SK-N-SH treated with all-trans-retinoic acid at 6 μM for 48 hours (cell line): ENCODE measurements around the gene CELF4.

ENCODE experiments used
- ATAC-seq: fragments of 200-7000 bp; cut with Tn5 transposase; 3 replicates; pipeline ENCODE4 v1.9.1; 2020; ENCODE audit warnings: mild to moderate bottlenecking, moderate library complexity
- ARNTL ChIP-seq: fragments of 450-650 bp; formaldehyde crosslinking; IDR thresholded peaks from 2 replicates; pipeline ENCODE4 v1.5.0; 2020; ENCODE audit warnings: low read depth, mild to moderate bottlenecking, moderate library complexity, borderline replicate concordance
- CSDC2 ChIP-seq: fragments of 250-450 bp; sonication (Bioruptor Pico); IDR thresholded peaks from 2 replicates; pipeline ENCODE4 v1.5.0; 2020; ENCODE audit warnings: mild to moderate bottlenecking, moderate library complexity
- GLIS3 ChIP-seq: fragments of 250-450 bp; sonication (Bioruptor Pico); IDR thresholded peaks from 2 replicates; pipeline ENCODE4 v1.5.0; 2020; ENCODE audit warnings: mild to moderate bottlenecking, moderate library complexity
- ISL1 ChIP-seq: fragments of 250-450 bp; sonication (Bioruptor Pico); IDR thresholded peaks from 2 replicates; pipeline ENCODE4 v2.1.2; 2022; ENCODE audit warnings: mild to moderate bottlenecking, moderate library complexity
- OSR1 ChIP-seq: fragments of 250-450 bp; sonication (Bioruptor Pico); IDR thresholded peaks from 2 replicates; pipeline ENCODE4 v1.8.0; 2022; ENCODE audit warnings: moderate library complexity, mild to moderate bottlenecking, inconsistent platforms
- PPARA ChIP-seq: fragments of 250-450 bp; sonication (Bioruptor Pico); IDR thresholded peaks from 2 replicates; pipeline ENCODE4 v1.5.0; 2020; ENCODE audit warnings: mild to moderate bottlenecking, borderline replicate concordance
- RARB ChIP-seq: fragments of 250-450 bp; sonication (Bioruptor Pico); IDR thresholded peaks from 2 replicates; pipeline ENCODE4 v1.8.0; 2021; ENCODE audit warnings: mild to moderate bottlenecking, moderate library complexity
- TCF4 ChIP-seq: fragments of 250-450 bp; sonication (Bioruptor Pico); IDR thresholded peaks from 2 replicates; pipeline ENCODE4 v1.8.0; 2021; ENCODE audit warnings: mild to moderate bottlenecking, moderate library complexity, borderline replicate concordance
- TOX ChIP-seq: fragments of 250-450 bp; sonication (Bioruptor Pico); IDR thresholded peaks from 2 replicates; pipeline ENCODE4 v1.8.0; 2021; ENCODE audit warnings: mild to moderate bottlenecking, moderate library complexity, borderline replicate concordance
- ZFP30 ChIP-seq: fragments of 450-650 bp; formaldehyde crosslinking; IDR thresholded peaks from 2 replicates; pipeline ENCODE4 v1.5.0; 2022; ENCODE audit warnings: mild to moderate bottlenecking, moderate library complexity
- ZNF8 ChIP-seq: fragments of 450-650 bp; formaldehyde crosslinking; IDR thresholded peaks from 2 replicates; pipeline ENCODE4 v1.5.0; 2020; ENCODE audit warnings: mild to moderate bottlenecking, moderate library complexity
- TF ChIP-seq, protein P1 (sequence below): fragments of 250-450 bp; sonication (Bioruptor Pico); IDR thresholded peaks from 2 replicates; pipeline ENCODE4 v1.8.0; 2020; ENCODE audit warnings: mild to moderate bottlenecking, moderate library complexity, borderline replicate concordance
- TF ChIP-seq, protein P2 (sequence below): fragments of 250-450 bp; sonication (Bioruptor Pico); IDR thresholded peaks from 2 replicates; pipeline ENCODE4 v1.8.0; 2021; ENCODE audit warnings: low read depth, mild to moderate bottlenecking, moderate library complexity, borderline replicate concordance
- TF ChIP-seq, protein P3 (sequence below): fragments of 250-450 bp; sonication (Bioruptor Pico); IDR thresholded peaks from 2 replicates; pipeline ENCODE4 v1.5.0; 2020; ENCODE audit warnings: mild to moderate bottlenecking, moderate library complexity
- TF ChIP-seq, protein P4 (sequence below): fragments of 250-450 bp; sonication (Bioruptor Pico); IDR thresholded peaks from 2 replicates; pipeline ENCODE4 v1.5.1; 2020; ENCODE audit warnings: low read depth, mild to moderate bottlenecking, moderate library complexity
- TF ChIP-seq, protein P5 (sequence below): fragments of 250-450 bp; sonication (Bioruptor Pico); IDR thresholded peaks from 2 replicates; pipeline ENCODE4 v1.5.1; 2021; ENCODE audit warnings: mild to moderate bottlenecking, moderate library complexity

The CELF4 gene

DNA sequence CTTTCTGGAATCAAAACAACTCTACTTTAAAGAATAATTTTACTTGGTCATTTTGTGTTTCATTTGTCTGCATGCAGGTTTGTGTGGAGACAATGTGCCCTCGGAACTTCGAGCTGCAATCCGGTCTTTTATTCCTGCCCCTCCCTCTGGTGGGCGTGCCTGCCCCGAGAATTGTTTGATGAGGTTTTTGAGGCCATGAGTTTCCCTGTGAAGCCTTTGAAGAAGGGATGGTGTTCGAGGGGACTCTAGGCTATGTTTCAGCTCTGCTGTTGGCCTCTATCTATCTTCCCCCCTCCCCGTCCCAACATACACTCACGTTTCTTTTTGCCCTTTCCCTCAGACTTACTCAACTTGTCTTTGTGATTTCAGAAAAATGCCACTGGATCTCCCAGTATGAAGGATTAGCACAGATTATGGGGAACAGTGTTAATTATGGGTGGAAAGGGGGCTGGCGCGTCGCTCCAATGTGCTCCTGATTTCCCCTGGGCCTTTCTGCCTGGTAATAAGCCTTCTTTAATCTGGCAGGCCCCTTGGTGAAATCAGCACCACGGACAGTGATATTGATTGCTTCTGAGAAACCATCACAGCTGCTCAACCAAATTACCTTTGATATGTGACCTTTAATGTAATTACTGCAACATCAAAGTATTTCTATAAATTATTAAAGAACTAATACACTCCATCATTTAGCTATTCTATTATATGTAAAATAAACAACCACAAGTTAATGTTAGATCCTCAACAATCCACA lies 82.2 kb downstream of the CELF4 start:
- no peak for TF ChIP-seq ISL1 (CRISPR knock-in tag)
- TF ChIP-seq TOX (CRISPR knock-in tag), result no peak
- no peak for TF ChIP-seq ZNF8 (CRISPR knock-in tag)
- TF ChIP-seq ARNTL (CRISPR knock-in tag), result no peak

DNA sequence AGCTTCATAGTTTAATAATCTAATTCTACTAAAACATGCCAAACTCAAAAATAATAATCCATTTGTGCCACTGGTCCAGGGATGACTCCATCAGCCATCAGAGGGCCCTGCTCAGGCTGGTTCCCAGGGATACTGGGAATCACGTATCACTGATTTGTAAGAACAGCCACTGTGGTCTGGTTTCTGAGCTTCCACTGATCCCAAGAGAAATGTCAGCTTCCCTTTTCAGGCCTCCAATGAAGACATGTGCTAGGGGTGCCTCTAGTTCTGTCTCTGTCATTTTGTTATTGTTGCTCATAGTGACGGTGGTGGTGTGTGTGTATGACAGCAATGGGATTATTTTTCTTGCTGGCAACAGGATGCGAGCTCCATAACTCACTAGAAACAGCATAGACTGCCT lies 83.2 kb downstream of the CELF4 start:
- no peak for TF ChIP-seq ZFP30 (CRISPR knock-in tag)
- TF ChIP-seq, protein P1, sequence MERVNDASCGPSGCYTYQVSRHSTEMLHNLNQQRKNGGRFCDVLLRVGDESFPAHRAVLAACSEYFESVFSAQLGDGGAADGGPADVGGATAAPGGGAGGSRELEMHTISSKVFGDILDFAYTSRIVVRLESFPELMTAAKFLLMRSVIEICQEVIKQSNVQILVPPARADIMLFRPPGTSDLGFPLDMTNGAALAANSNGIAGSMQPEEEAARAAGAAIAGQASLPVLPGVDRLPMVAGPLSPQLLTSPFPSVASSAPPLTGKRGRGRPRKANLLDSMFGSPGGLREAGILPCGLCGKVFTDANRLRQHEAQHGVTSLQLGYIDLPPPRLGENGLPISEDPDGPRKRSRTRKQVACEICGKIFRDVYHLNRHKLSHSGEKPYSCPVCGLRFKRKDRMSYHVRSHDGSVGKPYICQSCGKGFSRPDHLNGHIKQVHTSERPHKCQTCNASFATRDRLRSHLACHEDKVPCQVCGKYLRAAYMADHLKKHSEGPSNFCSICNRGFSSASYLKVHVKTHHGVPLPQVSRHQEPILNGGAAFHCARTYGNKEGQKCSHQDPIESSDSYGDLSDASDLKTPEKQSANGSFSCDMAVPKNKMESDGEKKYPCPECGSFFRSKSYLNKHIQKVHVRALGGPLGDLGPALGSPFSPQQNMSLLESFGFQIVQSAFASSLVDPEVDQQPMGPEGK, result no peak
- TF ChIP-seq, protein P2, sequence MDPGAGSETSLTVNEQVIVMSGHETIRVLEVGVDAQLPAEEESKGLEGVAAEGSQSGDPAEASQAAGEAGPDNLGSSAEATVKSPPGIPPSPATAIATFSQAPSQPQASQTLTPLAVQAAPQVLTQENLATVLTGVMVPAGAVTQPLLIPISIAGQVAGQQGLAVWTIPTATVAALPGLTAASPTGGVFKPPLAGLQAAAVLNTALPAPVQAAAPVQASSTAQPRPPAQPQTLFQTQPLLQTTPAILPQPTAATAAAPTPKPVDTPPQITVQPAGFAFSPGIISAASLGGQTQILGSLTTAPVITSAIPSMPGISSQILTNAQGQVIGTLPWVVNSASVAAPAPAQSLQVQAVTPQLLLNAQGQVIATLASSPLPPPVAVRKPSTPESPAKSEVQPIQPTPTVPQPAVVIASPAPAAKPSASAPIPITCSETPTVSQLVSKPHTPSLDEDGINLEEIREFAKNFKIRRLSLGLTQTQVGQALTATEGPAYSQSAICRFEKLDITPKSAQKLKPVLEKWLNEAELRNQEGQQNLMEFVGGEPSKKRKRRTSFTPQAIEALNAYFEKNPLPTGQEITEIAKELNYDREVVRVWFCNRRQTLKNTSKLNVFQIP (CRISPR knock-in tag), result no peak
- TF ChIP-seq, protein P3, sequence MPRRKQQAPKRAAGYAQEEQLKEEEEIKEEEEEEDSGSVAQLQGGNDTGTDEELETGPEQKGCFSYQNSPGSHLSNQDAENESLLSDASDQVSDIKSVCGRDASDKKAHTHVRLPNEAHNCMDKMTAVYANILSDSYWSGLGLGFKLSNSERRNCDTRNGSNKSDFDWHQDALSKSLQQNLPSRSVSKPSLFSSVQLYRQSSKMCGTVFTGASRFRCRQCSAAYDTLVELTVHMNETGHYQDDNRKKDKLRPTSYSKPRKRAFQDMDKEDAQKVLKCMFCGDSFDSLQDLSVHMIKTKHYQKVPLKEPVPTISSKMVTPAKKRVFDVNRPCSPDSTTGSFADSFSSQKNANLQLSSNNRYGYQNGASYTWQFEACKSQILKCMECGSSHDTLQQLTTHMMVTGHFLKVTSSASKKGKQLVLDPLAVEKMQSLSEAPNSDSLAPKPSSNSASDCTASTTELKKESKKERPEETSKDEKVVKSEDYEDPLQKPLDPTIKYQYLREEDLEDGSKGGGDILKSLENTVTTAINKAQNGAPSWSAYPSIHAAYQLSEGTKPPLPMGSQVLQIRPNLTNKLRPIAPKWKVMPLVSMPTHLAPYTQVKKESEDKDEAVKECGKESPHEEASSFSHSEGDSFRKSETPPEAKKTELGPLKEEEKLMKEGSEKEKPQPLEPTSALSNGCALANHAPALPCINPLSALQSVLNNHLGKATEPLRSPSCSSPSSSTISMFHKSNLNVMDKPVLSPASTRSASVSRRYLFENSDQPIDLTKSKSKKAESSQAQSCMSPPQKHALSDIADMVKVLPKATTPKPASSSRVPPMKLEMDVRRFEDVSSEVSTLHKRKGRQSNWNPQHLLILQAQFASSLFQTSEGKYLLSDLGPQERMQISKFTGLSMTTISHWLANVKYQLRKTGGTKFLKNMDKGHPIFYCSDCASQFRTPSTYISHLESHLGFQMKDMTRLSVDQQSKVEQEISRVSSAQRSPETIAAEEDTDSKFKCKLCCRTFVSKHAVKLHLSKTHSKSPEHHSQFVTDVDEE (CRISPR knock-in tag), result no peak
- no peak for TF ChIP-seq OSR1 (CRISPR knock-in tag)
- no peak for TF ChIP-seq ISL1 (CRISPR knock-in tag)
- no peak for TF ChIP-seq PPARA
- no peak for TF ChIP-seq GLIS3
- TF ChIP-seq, protein P4, sequence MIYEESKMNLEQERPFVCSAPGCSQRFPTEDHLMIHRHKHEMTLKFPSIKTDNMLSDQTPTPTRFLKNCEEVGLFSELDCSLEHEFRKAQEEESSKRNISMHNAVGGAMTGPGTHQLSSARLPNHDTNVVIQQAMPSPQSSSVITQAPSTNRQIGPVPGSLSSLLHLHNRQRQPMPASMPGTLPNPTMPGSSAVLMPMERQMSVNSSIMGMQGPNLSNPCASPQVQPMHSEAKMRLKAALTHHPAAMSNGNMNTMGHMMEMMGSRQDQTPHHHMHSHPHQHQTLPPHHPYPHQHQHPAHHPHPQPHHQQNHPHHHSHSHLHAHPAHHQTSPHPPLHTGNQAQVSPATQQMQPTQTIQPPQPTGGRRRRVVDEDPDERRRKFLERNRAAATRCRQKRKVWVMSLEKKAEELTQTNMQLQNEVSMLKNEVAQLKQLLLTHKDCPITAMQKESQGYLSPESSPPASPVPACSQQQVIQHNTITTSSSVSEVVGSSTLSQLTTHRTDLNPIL (CRISPR knock-in tag), result no peak
- ATAC-seq, result no peak

More for the DNA sequence above, 82.2 kb downstream of the CELF4 start:
- ATAC-seq, result no peak

DNA sequence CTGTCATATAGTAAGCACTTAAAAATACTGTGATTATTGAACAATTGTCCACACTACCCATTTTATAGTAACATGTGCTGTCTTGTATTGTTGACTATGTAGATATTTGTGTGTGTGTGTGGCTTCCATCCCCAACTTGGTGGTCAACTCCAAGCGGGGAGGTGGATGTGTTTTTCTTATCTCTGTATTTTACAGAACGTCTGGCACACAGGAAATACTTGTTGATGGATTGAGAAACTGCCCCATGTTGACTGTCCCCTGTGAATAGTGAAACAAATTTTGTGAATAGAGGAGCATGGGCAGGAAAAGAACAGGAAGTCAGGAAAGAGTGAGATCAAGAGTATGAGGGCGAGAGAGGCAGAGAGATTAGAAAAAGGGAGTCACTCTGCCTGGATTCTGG lies 83.6 kb downstream of the CELF4 start:
- TF ChIP-seq, protein P1, result no peak
- TF ChIP-seq RARB (CRISPR knock-in tag) (no peak), ZFP30 (CRISPR knock-in tag) (no peak), CSDC2 (CRISPR knock-in tag) (no peak), TCF4 (CRISPR knock-in tag) (no peak)
- TF ChIP-seq, all 23 proteins: peak for 0
- no peak for ATAC-seq

DNA sequence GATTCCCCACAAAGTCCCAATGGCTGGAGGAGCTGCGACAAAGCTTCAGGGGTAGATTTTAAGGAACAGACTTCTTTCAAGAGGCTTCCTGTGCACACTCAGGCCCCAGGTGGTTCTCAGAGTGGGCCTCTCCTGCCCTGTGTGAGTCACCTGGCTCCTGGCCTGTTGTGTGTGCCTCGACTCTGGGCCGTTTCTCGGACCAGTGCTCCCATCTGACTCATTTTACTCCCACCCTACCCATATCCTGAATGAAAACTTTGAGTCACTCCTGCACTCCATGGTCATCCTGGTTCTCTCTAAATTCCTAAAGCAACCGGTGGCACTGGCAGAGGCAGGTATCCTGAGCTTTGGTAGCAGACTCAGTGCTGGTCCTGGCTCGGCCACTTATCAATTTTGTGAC lies 84.1 kb downstream of the CELF4 start:
- TF ChIP-seq RARB (CRISPR knock-in tag), result no peak
- TF ChIP-seq, protein P5, sequence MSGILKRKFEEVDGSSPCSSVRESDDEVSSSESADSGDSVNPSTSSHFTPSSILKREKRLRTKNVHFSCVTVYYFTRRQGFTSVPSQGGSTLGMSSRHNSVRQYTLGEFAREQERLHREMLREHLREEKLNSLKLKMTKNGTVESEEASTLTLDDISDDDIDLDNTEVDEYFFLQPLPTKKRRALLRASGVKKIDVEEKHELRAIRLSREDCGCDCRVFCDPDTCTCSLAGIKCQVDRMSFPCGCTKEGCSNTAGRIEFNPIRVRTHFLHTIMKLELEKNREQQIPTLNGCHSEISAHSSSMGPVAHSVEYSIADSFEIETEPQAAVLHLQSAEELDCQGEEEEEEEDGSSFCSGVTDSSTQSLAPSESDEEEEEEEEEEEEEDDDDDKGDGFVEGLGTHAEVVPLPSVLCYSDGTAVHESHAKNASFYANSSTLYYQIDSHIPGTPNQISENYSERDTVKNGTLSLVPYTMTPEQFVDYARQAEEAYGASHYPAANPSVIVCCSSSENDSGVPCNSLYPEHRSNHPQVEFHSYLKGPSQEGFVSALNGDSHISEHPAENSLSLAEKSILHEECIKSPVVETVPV (CRISPR knock-in tag), result no peak
- TF ChIP-seq PPARA, result no peak
- no peak for TF ChIP-seq ZNF8 (CRISPR knock-in tag)
- TF ChIP-seq, protein P3 (CRISPR knock-in tag), result no peak
- no peak for ATAC-seq
